GM12872 (cell line): ENCODE results near the gene KNDC1.

Experiments
- CTCF ChIP-seq: IDR thresholded peaks from 3 replicates; pipeline ENCODE4 v1.5.1; 2011; ENCODE audit warnings: low read depth, mild to moderate bottlenecking, low read length, moderate library complexity; ENCODE audit not compliant: insufficient read depth

Gene KNDC1

DNA sequence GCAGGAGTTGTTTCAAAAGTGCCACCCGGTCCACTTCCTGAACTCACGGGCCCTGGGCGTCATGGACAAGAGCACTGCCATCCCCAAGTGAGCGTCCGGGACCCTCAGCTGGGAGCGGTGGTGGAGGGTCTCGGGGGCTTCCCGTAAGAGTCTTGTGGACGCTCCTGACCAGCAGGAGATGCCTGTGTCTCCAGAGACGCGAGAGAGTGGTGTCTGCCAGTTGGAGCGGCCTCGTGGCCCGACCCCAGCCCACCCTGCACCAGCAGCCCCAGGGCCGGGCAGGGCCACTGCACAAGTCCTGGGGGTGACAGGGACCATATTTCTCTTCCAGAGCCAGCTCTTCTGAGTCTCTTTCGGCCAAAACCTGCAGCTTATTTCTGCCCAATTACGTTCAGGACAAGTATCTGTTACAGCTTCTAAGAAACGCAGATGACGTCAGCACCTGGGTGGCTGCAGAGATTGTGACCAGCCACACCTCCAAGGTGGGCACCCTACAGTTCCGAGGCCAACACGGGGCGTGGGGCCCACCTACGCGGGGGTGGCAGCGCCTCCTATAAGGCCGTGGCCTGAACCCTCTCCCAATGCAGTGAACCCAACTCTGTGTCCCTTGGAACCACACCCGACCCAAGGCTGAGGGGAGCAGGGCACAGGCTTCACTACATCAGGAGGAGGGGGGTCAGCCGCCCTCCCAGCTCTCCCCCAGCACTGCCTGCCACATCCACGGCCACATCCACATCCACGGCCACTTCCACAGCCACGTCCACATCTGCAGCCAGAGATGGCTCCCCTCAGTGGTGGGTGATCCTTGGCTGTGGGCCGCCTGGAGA is 53.8 kb downstream of the KNDC1 start:
- TF ChIP-seq CTCF, result no peak

- no peak for TF ChIP-seq CTCF
These were observed 54.7 kb downstream of the KNDC1 start for GRCh38 chr10:133214468-133215410.

DNA sequence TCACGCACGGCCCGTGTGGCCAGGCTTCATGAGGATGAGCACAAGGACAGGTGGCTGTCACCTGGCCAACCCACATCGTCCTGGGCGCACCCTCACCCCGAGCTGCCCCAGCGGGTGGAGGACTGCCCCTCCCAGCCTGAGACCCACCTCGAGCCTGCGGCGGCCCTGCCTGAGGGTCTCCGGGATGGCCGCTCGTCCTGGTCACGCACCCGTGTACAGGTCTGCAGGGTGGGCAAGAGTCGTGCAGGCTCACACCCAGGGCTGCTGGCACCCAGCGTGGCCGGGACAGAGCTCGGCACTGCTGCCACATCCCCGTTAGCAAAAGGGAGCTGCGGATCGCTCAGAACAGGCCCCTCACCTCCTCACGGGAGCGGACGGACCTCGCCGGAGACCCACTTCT is 55.6 kb downstream of the KNDC1 start:
- no peak for TF ChIP-seq CTCF

DNA sequence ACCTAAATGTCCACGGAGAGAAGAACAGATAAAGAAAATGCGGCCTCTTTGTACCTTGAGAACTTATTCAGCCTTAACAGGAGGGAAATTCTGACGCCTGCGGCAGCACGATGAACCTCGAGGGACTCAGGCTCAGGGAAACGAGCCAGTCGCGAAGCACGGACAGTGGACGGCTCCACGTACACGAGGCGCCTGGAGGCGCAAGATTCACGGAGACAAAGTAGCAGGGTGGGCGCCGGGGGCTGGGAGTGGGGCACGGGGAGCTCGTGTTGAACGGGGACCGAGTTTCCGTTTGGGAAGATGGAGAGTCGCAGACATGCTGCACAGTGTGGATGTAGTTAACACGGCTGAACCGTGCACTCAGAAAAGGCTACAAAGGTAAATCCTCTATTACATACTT is 56.8 kb downstream of the KNDC1 start:
- no peak for TF ChIP-seq CTCF

DNA sequence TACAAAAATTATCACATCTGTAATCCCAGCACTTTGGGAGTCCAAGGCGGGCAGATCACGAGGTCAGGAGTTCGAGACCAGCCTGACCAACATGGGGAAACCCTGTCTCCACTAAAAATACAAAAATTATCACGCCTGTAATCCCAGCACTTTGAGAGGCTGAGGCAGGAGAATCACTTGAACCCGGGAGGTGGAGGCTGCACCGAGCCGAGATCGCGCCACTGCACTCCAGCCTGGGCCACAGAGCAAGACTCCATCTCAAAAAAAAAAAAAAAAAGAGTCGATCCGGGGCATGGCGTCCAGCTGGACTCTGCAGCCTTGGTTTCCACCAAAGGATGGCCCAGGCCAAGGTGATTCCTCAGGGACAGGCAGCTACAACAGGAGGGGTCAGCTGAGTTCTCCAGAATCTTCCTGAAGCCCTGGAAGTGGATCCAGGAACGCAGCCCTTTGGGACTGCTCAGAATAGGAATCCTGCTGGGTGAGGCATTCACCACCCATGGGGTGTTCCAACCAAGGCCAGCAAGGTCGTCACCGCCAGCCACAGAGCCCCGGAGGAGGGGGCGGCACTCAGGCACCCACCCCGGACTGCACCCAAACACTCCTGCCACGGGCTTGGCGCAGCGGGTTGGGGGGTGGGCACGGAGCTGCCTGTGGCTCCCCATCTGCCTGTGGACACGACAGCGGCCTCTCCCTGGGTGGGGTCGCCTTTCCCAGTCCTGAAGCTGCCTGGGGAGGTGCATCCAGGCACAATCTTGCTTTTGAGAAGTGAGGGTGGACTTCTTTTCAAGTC is 58.0 kb downstream of the KNDC1 start:
- no peak for TF ChIP-seq CTCF

DNA sequence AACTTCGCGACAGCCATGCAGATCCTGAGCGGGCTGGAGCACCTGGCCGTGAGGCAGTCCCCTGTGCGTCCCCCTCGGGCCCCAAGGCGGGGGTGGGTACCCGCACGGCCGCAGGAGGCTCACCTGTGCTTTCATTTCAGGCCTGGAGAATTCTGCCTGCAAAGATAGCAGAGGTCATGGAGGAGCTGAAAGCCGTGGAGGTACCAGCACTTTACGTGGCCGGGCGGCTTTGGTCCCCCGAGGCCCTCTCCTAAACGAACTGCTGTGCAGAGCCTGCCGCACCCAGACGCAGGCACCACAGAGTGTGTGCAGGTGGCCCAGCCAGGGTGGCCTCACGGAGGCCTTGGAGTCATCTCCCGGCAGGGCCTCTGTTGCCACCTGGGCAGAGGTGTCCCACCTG is 58.9 kb downstream of the KNDC1 start:
- no peak for TF ChIP-seq CTCF

- TF ChIP-seq CTCF, result no peak
These were observed 59.8 kb downstream of the KNDC1 start for GRCh38 chr10:133219782-133220181.
